Endometrial microvascular endothelial cells (primary cell): Measurements from ENCODE around the gene PRPS1. TPM values are rescaled to one million over a fixed set of nuclear protein-coding genes. Genes with fewer than 3 reads are reported as not detected.

Experiments
- in situ Hi-C: cut with HindIII; loops from 2 replicates; pipeline ENCODE4 v1.10.0; 2017; ENCODE audit warnings: low sequenced_read_pairs, low pct_unique_long_range_greater_than_20kb; ENCODE audit errors: inconsistent ontology term
- total RNA-seq: library from RNA; depleted of rRNA; stranded (reverse); fragments of >200 nt; gene quantifications from one replicate; pipeline ENCODE4 v1.2.3, GENCODE V29; 2015; ENCODE audit errors: inconsistent ontology term

PRPS1 gene
- total RNA-seq, 1 donor from 2014 or later: 56.3 TPM

DNA sequence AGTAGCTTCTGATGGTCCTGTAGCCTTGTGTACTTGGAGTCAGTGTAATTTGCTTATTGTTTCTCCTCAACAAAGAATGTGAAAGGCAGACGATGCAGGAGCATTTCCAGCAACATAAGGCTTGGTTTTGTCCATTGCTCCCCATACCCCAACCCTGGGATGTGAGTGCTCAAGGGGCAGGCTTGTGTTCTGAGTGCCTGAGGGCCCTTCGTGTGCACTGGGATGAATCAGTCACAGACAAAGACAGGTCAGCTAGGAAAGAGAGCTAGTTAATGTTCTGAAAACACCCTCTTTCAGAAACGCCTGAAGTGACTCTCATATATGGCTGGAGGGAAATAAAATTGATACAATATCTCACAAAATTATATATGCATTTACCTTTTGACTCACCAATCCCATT lies 59.1 kb downstream of the PRPS1 start:
- in situ Hi-C loops: no loop called here

DNA sequence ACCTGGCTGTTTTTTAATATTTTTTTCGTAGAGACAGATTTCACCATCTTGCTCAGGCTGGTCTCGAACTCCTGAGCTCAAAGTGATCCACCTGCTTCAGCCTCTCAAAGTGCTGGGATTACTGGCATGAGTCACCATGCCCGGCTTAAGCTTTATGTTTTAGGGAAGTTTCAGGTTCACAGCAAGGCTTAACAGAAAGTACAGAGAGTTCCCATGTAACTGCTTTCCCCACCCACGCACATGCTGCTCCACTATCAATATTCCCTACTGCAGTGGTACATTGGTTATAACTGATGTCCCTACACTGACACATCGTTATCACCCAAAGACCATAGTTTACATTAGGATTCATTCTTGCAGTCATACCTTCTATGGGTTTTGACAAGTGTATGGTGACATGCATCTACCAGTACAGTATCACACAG lies 62.7 kb downstream of the PRPS1 start:
- in situ Hi-C loops: no loop called here

DNA sequence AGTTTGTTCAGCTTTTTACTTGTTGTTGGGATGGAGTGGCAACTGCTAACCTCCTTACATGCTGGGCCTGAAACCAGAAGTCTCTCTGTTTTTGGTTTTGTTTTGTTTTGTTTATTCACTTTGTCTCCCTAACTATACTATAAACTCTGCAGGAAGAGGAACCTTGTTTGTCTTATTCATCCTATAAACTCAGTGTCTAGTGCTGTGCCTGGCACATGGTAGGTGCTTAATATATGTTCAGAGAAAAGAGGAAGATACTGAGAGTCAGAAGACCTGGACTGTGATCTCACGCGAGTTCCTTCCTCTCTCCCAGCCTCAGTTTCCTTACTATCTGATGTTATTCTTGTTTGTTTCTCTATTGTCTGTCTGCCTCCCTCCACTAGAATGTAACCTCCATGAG lies 71.3 kb downstream of the PRPS1 start:
- in situ Hi-C loops: no loop called here

DNA sequence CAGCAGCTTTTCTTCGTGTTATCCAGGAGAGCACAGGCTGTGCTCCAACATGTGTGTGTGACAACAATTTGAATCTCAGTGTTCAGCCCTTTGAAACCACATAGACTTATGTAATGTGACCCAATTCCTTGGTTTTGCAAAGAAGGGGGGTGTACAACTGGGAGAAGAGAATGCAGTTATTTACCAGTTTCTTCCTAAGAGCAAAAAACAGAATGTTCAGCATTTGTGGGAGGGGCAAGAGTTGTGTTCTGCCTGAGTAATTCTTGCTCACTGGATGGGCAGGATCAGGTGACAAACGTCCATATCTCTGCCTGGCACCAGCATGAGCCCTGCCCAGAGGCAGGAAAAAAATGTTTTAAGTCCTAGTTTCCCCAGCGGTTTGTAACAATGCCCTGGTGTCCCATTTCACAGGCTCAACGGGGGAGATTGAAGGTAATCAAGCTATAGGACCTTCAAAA lies 72.0 kb downstream of the PRPS1 start:
- in situ Hi-C loops: no loop called here

Other genes with a start within 250 kb of the PRPS1 start
- gene FRMPD3, start 178.9 kb upstream of the PRPS1 start, total RNA-seq: not detected
- gene TSC22D3, start 147.3 kb downstream of the PRPS1 start, total RNA-seq: 24.6 TPM
- not detected for gene NCBP2L, start 149.2 kb downstream of the PRPS1 start, total RNA-seq
- gene MID2, start 197.4 kb downstream of the PRPS1 start, total RNA-seq: 37.9 TPM